ENCODE results near the gene LAMA3. TPM values are rescaled to one million over a fixed set of nuclear protein-coding genes. Genes with fewer than 3 reads are reported as not detected.

The LAMA3 gene
- total and polyA plus RNA-seq, 2 donors (not counting 3 experiments of a cell fraction or from before 2014, with no cell fraction given) = 2.6 to 12.3 TPM

DNA sequence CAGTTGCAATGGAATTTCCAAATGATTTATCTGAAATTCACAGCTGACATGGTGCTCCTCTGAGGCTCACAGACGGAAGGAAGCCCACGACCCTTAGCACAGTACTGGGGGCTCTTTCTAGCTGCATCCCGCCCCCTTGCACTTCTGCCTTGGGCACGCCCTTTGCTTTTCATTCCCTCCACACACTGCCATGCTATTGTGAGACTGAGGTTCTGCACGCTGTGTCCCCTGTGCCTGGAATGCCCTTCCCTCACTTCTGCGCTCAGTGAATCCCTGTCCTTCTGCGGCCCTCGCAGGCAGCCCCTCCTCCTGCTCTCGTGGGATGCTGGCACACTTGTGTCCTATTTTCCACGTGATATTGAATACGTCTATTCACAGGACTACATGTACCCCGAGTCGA is 189.9 kb downstream of the LAMA3 start:
- Histone ChIP-seq H3K9ac (replicated peaks; ENCODE audit: extremely low read depth, insufficient read depth, low read length) (no peak overlapping the region), H3K4me1 (ENCODE audit: control insufficient read depth, extremely low read depth, insufficient read depth, low read length) (no peaks in the 10 kb centered on the region), H4K20me1 (replicated peaks; ENCODE audit: control insufficient read depth, extremely low read depth, insufficient read depth, low read length) (no peaks in the 10 kb centered on the region), H3K27me3 (ENCODE audit: control insufficient read depth in 2 of 2, insufficient read depth in 2 of 2, low read length in 2 of 2) (no peaks in the 10 kb centered on the region), H3K9me3 (replicated peaks; ENCODE audit: control insufficient read depth, insufficient read depth, low read length) (no peaks in the 10 kb centered on the region), H3K4me2 (ENCODE audit: insufficient read depth, low read length) (no peak overlapping the region), H3K36me3 (ENCODE audit: control insufficient read depth in 2 of 2, extremely low read depth in 1 of 2, insufficient read depth in 2 of 2, low read length in 2 of 2) (no peaks in the 10 kb centered on the region), H2AFZ (ENCODE audit: low read depth, low read length) (no peak overlapping the region), H3K27ac (ENCODE audit: insufficient read depth, low read depth, low read length) (no peak overlapping the region), H3K9me1 (replicated peaks; ENCODE audit: control insufficient read depth, extremely low read depth, insufficient read depth, low read length) (no peaks in the 10 kb centered on the region), H3K79me2 (ENCODE audit: control insufficient read depth, insufficient read depth, low read length) (no peaks in the 10 kb centered on the region), H3K4me3 (replicated peaks in 1 of 3; ENCODE audit: insufficient read depth in 1 of 3, low read depth in 1 of 3, low read length in 3 of 3) (no peak overlapping the region)
- intact Hi-C loops (cut with micrococcal nuclease) = no loop called here
- no peak for FAIRE-seq
- BruUV-seq (replicated peaks) = no TSS peak
- DNase-seq (ENCODE audit: low read depth, low spot score) = no peak
- CTCF ChIA-PET = no interaction called here
- TF ChIP-seq POLR2A (IDR thresholded peaks at IDR 0.05; ENCODE audit: low read depth, low read length) = no peak
- no peak for TF ChIP-seq MAX (IDR thresholded peaks at IDR 0.05; ENCODE audit: insufficient read depth, insufficient read length)
- no peak for TF ChIP-seq FOS (IDR thresholded peaks at IDR 0.05; ENCODE audit: borderline replicate concordance, insufficient read depth, low read length)
- dilution Hi-C loops (cut with MboI; ENCODE audit: extremely low pct_ligation_motif_present, low sequenced_read_pairs) = no loop called here
- POLR2A ChIA-PET = no interaction called here

GRCh38 chr18:23879544-23879943 is 190.3 kb downstream of the LAMA3 start:
- FAIRE-seq (no peak), DNase-seq (ENCODE audit: low read depth, low spot score) (no peak)
- POLR2A ChIA-PET = no interaction called here
- H3K4me3 ChIP-seq (replicated peaks in 1 of 3; ENCODE audit: insufficient read depth in 1 of 3, low read depth in 1 of 3, low read length in 3 of 3) = no peak overlapping the region
- H3K9ac ChIP-seq (replicated peaks; ENCODE audit: extremely low read depth, insufficient read depth, low read length) = no peak overlapping the region
- H3K9me3 ChIP-seq (replicated peaks; ENCODE audit: control insufficient read depth, insufficient read depth, low read length) = no peaks in the 10 kb centered on the region
- H3K4me2 ChIP-seq (ENCODE audit: insufficient read depth, low read length) = no peak overlapping the region
- no peak for TF ChIP-seq GATA2 (IDR thresholded peaks at IDR 0.05; ENCODE audit: insufficient read depth, insufficient read length, low read depth, low read length)
- no peak for TF ChIP-seq EZH2 (IDR thresholded peaks at IDR 0.05; ENCODE audit: borderline replicate concordance, low read depth, low read length, severe bottlenecking)
- no peak for TF ChIP-seq MAX (IDR thresholded peaks at IDR 0.05; ENCODE audit: insufficient read depth, insufficient read length)
- TF ChIP-seq FOS (IDR thresholded peaks at IDR 0.05; ENCODE audit: borderline replicate concordance, insufficient read depth, low read length) = no peak
- no peak for TF ChIP-seq JUN (IDR thresholded peaks at IDR 0.05; ENCODE audit: borderline replicate concordance, insufficient read depth, insufficient read length, low read depth)
- TF ChIP-seq MYC (IDR thresholded peaks at IDR 0.05; ENCODE audit: low read depth, low read length) = no peak
- TF ChIP-seq CTCF (IDR thresholded peaks at IDR 0.05; ENCODE audit: extremely low read depth in 1 of 2, insufficient read depth in 1 of 2, low read depth in 1 of 2, low read length in 2 of 2) = no peak
- TF ChIP-seq POLR2AphosphoS5 (IDR thresholded peaks at IDR 0.05; ENCODE audit: insufficient read depth, low read depth, low read length) = no peak
- no peak for TF ChIP-seq POLR2A (IDR thresholded peaks at IDR 0.05; ENCODE audit: low read depth, low read length)
- no peaks in the 10 kb centered on the region for H3K4me1 ChIP-seq (ENCODE audit: control insufficient read depth, extremely low read depth, insufficient read depth, low read length)
- no peaks in the 10 kb centered on the region for H3K36me3 ChIP-seq (ENCODE audit: control insufficient read depth in 2 of 2, extremely low read depth in 1 of 2, insufficient read depth in 2 of 2, low read length in 2 of 2)
- intact Hi-C loops (cut with micrococcal nuclease) = no loop called here
- no peaks in the 10 kb centered on the region for H4K20me1 ChIP-seq (replicated peaks; ENCODE audit: control insufficient read depth, extremely low read depth, insufficient read depth, low read length)
- CTCF ChIA-PET = interaction anchor here (1.2 kb wide), 1 partner anchor 39 kb away, joined by 4 read pairs; no protein-coding TSS in a partner anchor
- dilution Hi-C loops (cut with MboI; ENCODE audit: extremely low pct_ligation_motif_present, low sequenced_read_pairs) = no loop called here
- BruUV-seq (replicated peaks) = no TSS peak
- H3K27ac ChIP-seq (ENCODE audit: insufficient read depth, low read depth, low read length) = no peak overlapping the region
- H3K9me1 ChIP-seq (replicated peaks; ENCODE audit: control insufficient read depth, extremely low read depth, insufficient read depth, low read length) = no peaks in the 10 kb centered on the region
- no peaks in the 10 kb centered on the region for H3K27me3 ChIP-seq (ENCODE audit: control insufficient read depth in 2 of 2, insufficient read depth in 2 of 2, low read length in 2 of 2)
- no peaks in the 10 kb centered on the region for H3K79me2 ChIP-seq (ENCODE audit: control insufficient read depth, insufficient read depth, low read length)
- no peak overlapping the region for H2AFZ ChIP-seq (ENCODE audit: low read depth, low read length)

Measured in endothelial cell of umbilical vein (primary cell).